HG03280 (cell line): ENCODE data around the gene TNFSF4.
"Not testable (repeated sequence)": the region's sequence is repeated elsewhere in the genome, so short reads cannot be mapped to it uniquely, and the experiment has no call there.

Experiments used
- ATAC-seq: cut with Tn5 transposase; IDR thresholded peaks from one replicate; pipeline ENCODE4 v1.9.1; 2021; ENCODE audit warnings: mild to moderate bottlenecking, moderate library complexity; ENCODE audit not compliant: unreplicated experiment

TNFSF4 gene

GRCh38 chr1:173168941-173169340, 38.2 kb downstream of the TNFSF4 start:
- ATAC-seq = no peak

GRCh38 chr1:173164686-173165085, 42.4 kb downstream of the TNFSF4 start:
- ATAC-seq = no peak

GRCh38 chr1:173164178-173164577, 43.0 kb downstream of the TNFSF4 start:
- ATAC-seq = no peak

DNA sequence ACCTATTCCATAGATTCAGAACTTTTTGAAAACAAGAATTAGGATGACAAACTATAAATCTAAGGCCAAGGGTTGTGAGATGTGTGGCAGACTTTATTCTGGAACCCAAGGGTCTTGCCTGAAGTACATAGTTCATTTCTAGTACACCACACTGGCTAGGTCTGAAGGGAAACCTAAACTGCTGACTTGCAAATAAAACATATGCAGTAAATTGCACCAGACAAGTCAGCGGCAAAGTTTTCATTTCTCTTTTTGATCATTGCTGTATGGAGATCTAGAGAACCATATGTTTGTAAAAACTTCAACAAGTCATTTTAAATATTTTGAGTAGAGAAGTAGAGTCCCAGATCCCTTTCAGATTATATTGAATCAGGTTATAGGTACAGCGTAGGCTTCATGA, 43.9 kb downstream of the TNFSF4 start:
- no peak for ATAC-seq

DNA sequence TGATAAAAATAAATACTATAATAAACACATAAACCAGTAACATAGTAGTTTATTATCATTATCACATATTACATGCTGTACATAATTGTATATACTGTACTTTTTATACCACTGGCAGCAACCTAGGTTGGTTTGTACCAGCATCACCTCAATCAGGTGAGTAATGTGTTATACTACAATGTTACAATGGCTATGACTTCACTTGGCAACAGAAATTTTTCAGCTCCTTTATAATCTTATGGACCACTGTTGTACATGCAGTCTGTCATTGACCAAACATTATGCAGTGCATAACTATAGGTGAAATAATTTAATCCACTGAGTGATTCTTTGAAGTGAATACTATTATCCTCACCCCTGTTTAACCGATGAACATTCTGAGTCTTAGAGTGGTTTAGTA, 44.5 kb downstream of the TNFSF4 start:
- no peak for ATAC-seq

GRCh38 chr1:173161510-173162221, 45.5 kb downstream of the TNFSF4 start:
- no peak for ATAC-seq

- ATAC-seq = not testable (repeated sequence)
These were observed 53.2 kb downstream of the TNFSF4 start for GRCh38 chr1:173153964-173154363.

DNA sequence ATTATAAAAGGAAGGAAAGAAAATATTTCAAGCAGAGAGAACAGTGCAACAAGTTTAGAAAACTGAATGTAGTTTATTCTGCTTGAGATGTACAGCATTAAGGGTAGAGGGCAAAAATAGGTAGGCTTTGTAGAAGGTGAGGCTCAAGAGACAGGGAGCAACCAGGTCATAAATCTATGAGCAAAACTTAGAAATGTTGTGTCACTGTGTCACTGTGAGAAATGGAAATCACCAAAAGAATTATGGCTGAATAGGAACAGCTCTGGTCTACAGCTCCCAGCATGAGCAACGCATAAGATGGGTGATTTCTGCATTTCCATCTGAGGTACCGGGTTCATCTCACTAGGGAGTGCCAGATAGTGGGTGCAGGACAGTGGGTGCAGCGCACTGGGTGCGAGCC, 53.6 kb downstream of the TNFSF4 start:
- no peak for ATAC-seq

GRCh38 chr1:173152598-173152997, 54.5 kb downstream of the TNFSF4 start:
- ATAC-seq = no peak

GRCh38 chr1:173150795-173151194, 56.3 kb downstream of the TNFSF4 start:
- no peak for ATAC-seq

- no peak for ATAC-seq
These were observed 57.2 kb downstream of the TNFSF4 start for GRCh38 chr1:173149887-173150286.

GRCh38 chr1:173148971-173149370, 58.2 kb downstream of the TNFSF4 start:
- ATAC-seq = no peak

DNA sequence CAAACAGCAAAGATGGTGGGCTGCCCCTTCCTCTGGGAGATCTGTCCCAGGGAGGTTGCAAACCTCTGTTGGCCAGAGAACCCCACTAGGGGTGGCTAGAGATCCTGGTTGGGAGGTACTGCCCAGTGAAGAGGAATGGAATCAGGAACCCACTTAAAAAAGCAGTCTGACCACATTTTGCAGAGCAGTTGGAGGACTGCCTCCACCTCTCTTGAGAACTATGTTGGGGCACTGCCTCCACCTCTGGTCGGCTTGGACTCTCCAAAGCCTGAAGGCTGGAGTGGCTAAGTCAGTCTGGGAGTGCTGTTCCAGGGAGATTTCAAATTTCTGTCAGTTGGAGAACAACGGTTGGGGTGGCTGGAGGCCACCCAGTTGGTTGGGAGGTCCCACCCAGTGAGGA, 58.6 kb downstream of the TNFSF4 start:
- ATAC-seq = no peak

DNA sequence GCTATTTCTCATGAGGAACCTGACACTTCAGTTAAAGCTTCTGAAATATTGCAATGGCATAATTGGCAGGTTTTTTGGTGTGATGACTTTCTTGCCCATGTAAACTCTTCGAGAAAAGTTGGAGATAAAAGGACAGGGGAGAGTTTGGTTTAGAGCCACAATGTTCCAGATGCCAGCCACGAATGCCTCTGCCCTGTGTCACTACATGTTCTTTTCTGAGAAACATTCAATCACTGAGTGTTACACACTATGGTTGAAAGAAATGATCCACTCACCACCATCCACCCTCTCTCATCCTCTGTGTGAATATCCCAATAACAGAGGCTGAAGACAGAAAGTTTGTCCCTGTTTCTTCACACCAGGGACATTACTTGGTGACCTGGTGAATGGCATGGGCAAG, 66.4 kb downstream of the TNFSF4 start:
- no peak for ATAC-seq

- ATAC-seq = no peak
These were observed 67.4 kb downstream of the TNFSF4 start for GRCh38 chr1:173139706-173140105.

DNA sequence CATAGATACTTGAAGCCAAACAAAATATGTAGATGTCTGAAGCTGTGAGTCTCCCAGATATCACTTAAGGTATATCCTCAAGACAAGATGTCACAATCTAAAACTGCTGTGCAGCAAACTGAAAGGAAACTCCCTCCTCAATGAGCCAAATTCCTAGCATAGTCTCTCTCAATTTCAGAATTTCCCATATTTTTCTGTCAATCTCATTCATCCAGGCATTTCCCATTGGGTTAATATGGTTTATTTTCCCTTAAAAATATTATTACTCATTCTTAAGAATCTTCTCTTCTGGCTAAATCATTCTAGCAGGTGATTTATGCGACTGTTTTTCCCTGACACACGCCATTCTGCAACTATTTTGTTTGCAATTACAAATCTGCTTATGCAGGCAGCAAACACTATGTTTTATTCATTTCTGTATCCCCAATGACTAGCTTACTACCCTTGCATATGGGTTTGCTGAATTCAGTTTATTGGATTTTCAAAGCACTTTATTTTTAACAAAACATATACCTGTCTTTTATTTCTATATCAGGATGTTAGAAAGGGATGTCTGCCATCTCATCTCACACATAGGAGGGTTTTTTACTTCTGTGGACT, 69.9 kb downstream of the TNFSF4 start:
- no peak for ATAC-seq

- no peak for ATAC-seq
These were observed 72.3 kb downstream of the TNFSF4 start for GRCh38 chr1:173134800-173135199.

GRCh38 chr1:173134029-173134428, 73.1 kb downstream of the TNFSF4 start:
- no peak for ATAC-seq
